Measurements from ENCODE around the gene WIPI1. TPM values are rescaled to one million over a fixed set of nuclear protein-coding genes. Genes with fewer than 3 reads are reported as not detected.

Gene WIPI1
- total and polyA plus RNA-seq, 2 of the 13 experiments (the other 11 are each of a cell fraction or from before 2014, with no cell fraction given), result 29.4 to 141 TPM

GRCh38 chr17:68391561-68392268 is 65.6 kb downstream of the WIPI1 start (continued):
- TF ChIP-seq, protein P1, sequence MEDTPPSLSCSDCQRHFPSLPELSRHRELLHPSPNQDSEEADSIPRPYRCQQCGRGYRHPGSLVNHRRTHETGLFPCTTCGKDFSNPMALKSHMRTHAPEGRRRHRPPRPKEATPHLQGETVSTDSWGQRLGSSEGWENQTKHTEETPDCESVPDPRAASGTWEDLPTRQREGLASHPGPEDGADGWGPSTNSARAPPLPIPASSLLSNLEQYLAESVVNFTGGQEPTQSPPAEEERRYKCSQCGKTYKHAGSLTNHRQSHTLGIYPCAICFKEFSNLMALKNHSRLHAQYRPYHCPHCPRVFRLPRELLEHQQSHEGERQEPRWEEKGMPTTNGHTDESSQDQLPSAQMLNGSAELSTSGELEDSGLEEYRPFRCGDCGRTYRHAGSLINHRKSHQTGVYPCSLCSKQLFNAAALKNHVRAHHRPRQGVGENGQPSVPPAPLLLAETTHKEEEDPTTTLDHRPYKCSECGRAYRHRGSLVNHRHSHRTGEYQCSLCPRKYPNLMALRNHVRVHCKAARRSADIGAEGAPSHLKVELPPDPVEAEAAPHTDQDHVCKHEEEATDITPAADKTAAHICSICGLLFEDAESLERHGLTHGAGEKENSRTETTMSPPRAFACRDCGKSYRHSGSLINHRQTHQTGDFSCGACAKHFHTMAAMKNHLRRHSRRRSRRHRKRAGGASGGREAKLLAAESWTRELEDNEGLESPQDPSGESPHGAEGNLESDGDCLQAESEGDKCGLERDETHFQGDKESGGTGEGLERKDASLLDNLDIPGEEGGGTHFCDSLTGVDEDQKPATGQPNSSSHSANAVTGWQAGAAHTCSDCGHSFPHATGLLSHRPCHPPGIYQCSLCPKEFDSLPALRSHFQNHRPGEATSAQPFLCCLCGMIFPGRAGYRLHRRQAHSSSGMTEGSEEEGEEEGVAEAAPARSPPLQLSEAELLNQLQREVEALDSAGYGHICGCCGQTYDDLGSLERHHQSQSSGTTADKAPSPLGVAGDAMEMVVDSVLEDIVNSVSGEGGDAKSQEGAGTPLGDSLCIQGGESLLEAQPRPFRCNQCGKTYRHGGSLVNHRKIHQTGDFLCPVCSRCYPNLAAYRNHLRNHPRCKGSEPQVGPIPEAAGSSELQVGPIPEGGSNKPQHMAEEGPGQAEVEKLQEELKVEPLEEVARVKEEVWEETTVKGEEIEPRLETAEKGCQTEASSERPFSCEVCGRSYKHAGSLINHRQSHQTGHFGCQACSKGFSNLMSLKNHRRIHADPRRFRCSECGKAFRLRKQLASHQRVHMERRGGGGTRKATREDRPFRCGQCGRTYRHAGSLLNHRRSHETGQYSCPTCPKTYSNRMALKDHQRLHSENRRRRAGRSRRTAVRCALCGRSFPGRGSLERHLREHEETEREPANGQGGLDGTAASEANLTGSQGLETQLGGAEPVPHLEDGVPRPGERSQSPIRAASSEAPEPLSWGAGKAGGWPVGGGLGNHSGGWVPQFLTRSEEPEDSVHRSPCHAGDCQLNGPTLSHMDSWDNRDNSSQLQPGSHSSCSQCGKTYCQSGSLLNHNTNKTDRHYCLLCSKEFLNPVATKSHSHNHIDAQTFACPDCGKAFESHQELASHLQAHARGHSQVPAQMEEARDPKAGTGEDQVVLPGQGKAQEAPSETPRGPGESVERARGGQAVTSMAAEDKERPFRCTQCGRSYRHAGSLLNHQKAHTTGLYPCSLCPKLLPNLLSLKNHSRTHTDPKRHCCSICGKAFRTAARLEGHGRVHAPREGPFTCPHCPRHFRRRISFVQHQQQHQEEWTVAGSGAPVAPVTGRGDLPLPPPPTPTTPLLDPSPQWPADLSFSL (CRISPR knock-in tag; IDR thresholded peaks at IDR 0.05), result no peak
- TF ChIP-seq ZNF83 (CRISPR knock-in tag; IDR thresholded peaks at IDR 0.05; ENCODE audit: borderline replicate concordance), result no peak
- TF ChIP-seq, protein P2, sequence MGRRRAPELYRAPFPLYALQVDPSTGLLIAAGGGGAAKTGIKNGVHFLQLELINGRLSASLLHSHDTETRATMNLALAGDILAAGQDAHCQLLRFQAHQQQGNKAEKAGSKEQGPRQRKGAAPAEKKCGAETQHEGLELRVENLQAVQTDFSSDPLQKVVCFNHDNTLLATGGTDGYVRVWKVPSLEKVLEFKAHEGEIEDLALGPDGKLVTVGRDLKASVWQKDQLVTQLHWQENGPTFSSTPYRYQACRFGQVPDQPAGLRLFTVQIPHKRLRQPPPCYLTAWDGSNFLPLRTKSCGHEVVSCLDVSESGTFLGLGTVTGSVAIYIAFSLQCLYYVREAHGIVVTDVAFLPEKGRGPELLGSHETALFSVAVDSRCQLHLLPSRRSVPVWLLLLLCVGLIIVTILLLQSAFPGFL (CRISPR knock-in tag; IDR thresholded peaks at IDR 0.05), result no peak
- TF ChIP-seq ZFP41 (CRISPR knock-in tag; IDR thresholded peaks at IDR 0.05; ENCODE audit: borderline replicate concordance), result no peak
- TF ChIP-seq MZF1 (CRISPR knock-in tag; IDR thresholded peaks at IDR 0.05; ENCODE audit: borderline replicate concordance), result no peak
- TF ChIP-seq ZBTB14 (CRISPR knock-in tag; IDR thresholded peaks at IDR 0.05), result no peak
- TF ChIP-seq ZNF274 (CRISPR knock-in tag; IDR thresholded peaks at IDR 0.05), result no peak
- TF ChIP-seq FOXM1 (CRISPR knock-in tag; IDR thresholded peaks at IDR 0.05), result no peak
- TF ChIP-seq PHF5A (CRISPR knock-in tag; IDR thresholded peaks at IDR 0.05; ENCODE audit: low read depth, unreplicated experiment), result no peak
- no peak for TF ChIP-seq JUNB (CRISPR knock-in tag; IDR thresholded peaks at IDR 0.05; ENCODE audit: borderline replicate concordance)
- no peak for TF ChIP-seq NFIB (CRISPR knock-in tag; IDR thresholded peaks at IDR 0.05; ENCODE audit: borderline replicate concordance)
- TF ChIP-seq FOSL2 (CRISPR knock-in tag; IDR thresholded peaks at IDR 0.05), result peak; percentile 59
- no peak for TF ChIP-seq PAX8 (CRISPR knock-in tag; IDR thresholded peaks at IDR 0.05; ENCODE audit: borderline replicate concordance)
- 0 out of 2 replicates have a peak, but pooled peaks have one; percentile 10 for TF ChIP-seq ZNF572 (CRISPR knock-in tag; IDR thresholded peaks at IDR 0.05)
- TF ChIP-seq HNF4A (CRISPR knock-in tag; IDR thresholded peaks at IDR 0.05), result peak; percentile 98

All from HepG2 (cell line).